Left forelimb (tissue), 1 donor: ENCODE results near the gene ANKRD28.
"Not testable (repeated sequence)": the region's sequence is repeated elsewhere in the genome, so short reads cannot be mapped to it uniquely, and the experiment has no call there.

Source experiments
- DNase-seq: peaks from one replicate; pipeline ENCODE4 v3.0.0-alpha.2; 2018; ENCODE audit warnings: low spot score

ANKRD28 gene

DNA sequence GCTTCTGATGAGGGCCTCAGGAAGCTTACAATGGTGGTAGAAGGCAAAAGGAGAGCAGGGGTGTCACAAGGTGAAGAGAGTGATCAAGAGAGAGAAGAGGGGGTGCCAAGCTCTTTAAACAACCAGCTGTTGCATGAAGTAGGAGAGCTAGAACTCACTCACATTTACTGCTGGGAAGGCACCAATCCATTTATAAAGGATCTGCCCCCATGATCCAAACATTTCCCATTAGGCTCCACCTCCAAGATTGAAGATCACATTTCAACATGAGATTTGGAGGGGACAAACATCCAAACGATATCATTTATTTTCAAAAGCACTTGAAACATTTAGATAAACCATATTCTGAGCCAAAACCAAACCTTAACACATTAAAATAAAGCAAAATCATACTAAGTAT is 26.3 kb downstream of the ANKRD28 start:
- no peak for DNase-seq

DNA sequence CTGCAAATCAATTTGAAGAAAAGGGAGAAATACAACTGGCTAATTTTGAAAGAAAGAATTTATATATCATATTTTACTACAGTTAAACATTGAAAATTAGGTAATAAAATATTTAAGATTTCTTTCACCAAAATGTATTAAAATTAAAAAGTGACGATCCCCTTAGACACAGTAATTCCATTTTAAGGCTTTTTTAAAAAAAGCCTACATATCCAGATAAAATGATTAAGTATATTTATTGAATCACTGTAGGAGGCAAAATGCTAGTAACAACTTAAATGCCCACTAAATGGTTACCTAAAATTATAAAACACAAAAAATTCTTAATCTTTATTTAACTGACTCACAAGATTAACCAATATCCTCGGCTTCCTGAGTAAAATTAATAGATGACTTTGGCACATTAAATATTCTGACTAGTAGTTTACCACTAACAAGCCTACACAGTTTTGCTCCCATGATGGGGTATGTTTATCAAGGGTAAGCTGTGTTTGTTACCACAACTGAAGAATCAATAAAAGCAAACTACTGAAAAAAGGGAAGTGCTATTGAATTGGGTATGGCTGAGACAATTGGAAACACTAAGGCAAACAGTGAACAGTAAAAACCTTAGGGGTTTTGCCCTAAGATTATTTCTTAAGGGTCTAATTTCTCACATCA is 28.4 kb downstream of the ANKRD28 start:
- no peak for DNase-seq

DNA sequence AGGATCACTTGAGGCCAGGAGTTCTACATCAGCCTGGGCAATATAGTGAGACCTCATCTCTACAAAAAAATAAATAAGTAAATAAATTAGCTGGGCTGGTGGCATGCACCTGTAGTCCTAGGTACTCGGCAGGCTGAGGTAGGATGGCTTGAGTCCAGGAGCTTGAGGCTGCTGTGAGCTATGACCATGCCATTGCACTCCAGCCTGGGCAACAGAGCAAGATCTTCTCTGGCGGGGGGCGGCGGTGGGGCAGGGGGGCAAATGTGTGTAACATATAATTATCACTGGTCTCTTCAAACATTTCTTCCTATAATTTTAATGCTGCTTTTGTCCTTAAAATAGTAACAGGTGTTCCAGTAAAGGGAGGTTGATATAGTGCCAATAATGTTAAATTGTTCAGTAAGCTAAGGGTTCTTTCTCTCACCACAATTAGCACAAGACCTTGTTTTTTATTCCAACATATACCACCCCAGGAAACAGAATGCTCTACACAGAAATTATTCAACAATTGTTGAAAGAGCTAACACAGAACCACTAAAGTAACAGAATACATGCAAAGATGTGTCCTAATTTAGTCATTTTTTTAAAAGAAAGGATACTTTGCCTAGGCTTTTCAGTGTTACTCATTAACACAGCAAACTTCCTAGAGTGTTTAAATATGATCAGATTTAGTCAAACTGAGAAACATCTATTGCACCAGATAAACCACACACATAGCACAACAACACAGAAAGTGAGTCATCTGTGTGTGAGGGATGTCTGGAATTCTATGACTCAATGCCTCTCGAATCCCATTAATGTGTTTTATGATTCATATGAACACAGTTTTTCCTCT is 29.1 kb downstream of the ANKRD28 start:
- no peak for DNase-seq

DNA sequence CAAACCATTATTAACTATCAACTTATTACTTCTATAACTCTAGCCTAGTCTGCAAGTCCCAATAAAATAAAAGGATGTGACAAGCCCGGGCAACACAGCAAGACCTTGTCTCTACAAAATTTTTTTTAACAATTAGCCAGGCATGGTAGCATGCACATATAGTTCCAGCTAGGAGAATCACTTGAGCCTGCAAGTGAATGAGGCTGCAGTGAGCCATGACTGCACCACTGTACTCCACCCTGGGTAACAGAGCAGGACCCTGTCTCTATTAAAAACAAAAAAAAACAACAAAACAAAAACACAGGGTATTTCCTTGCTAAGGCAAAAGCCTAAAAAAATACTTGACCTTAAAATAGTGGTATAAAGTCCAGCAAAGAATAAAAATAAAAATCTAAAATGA is 31.4 kb downstream of the ANKRD28 start:
- no peak for DNase-seq

DNA sequence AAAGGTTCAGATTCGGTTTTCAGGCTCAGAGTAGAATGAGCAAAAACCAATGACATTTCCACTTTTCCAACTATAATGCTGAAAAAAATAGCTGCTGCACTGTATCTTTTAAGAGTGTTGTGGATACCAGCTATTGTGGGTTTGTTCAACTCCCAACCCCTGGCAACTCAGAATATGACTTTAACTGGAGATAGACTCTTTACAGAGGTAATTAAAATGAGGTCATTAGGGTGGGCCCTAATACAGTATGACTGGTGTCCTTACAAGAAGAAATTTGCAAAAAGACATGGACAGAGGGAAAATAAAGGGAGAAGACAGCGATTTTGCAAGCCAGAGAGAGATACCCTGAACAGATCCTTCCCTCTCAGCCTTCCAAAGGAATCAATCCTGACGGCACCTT is 39.5 kb downstream of the ANKRD28 start:
- no peak for DNase-seq

DNA sequence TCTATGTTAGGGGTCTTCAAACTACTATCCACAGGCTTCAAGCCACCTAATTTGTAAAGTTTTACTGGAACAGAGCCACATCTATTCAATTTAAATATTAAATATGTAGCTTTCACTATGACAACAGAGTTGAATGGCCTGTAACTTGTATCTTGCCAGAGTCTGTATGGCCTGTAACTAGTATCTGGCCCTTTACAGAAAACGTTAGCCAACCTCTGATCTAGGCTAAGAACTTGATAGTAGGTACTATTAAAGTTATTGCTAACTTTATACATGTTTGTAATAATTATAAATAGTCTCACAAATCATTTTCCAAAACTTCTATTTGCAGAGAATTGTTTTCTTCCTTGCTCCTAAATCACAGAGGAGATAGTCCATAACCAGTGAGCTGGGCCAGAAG is 40.0 kb downstream of the ANKRD28 start:
- DNase-seq: no peak

DNA sequence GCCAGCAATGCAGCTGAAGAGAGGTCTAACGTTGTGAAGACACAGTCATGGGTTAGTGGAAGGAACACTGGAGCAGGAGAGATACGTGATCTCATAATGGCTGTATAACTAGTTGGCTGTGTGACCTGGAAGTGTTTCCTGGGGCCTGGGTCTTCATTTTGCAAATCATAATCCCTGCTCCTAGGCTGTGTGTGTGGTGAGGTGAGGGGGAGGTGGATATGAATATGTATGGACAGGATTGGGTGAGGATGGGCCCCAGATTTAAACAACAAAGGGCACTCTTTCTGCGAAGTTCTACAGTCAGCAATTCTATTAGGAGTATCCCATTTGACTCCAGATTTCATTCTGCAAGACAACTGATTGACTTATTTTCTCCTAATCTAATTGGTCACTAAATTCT is 41.3 kb downstream of the ANKRD28 start:
- no peak for DNase-seq

DNA sequence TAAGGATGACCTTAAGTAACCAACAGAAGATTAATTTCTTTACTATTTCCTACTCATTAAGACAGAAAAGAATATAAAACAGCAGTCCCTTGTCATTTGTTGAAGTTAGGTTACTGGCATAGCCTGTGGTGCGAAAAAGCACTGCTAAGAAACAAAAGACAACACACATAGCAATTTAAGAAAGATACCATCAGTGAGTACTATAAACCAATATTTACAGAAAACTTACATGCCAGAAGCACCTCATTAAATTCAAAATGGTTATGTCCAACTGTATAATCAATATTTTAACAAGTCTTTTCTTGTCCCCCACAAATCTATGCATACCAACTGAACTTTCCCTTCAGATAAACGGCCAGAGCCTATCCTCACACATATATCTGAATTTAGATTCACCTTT is 42.0 kb downstream of the ANKRD28 start:
- DNase-seq: no peak

DNA sequence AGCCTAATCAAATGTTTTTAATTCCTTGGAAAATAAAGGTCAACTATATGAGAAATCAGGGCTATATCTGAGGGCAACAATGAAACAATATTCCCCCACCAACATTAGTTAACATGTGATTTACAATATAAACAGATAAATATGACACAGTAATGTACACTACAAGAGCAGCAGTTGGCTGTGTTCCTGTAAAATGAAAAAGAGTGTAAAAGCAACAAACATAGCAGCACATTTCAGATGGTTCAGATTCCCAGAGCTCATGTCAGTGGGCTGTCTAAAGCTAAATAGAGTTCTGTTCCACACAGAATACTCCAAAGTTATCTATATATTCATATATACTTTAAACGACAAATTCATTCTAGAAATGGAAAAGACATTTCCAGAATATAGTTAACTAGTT is 42.6 kb downstream of the ANKRD28 start:
- DNase-seq: no peak

DNA sequence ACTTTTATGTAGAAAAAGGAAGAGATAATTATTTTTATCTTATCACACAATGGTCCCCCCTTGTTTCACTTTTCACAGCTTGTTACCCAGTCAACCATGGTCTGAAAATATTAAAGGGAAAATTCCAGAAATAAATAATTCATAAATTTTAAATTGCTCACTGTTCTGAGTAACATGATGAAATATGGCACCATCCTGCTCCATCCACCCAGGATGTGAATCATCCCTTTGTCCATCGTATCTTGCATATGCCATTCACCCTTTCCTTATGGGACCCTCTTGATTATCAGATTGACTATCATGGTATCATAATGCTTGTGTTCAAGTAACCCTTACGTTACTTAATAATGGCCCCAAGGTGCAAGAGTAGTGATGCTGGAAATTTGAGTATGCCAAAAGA is 43.7 kb downstream of the ANKRD28 start:
- no peak for DNase-seq

DNA sequence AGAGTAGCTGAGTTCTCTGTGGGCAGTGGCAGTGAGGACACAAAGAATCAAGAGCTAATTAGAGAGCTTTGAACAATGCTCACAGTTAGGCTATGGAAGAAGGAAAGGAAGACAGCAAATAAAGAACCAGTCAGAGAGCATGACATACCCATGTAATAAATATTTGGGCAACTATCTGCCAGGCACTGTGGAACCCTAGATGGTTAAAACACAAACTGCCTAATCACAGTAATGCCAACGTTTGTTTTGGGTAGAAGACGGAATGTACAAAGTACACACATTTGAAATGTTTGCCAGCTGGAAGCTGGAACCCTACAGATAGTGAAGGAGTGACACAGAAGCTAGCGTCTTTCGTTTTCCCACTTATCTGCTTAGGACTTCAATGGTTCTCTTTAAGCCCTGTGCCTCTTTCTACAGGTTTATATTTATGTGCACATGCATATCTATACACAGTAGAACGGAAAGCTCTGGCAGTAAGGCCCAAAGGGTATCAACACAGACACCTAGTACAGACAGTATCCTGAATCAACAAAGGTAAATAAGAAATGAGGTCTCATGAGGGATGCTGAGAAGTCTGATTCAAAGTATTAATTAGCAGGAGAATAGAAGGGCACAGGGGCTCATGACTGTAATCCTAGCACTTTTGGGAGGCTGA is 44.6 kb downstream of the ANKRD28 start:
- DNase-seq: no peak

DNA sequence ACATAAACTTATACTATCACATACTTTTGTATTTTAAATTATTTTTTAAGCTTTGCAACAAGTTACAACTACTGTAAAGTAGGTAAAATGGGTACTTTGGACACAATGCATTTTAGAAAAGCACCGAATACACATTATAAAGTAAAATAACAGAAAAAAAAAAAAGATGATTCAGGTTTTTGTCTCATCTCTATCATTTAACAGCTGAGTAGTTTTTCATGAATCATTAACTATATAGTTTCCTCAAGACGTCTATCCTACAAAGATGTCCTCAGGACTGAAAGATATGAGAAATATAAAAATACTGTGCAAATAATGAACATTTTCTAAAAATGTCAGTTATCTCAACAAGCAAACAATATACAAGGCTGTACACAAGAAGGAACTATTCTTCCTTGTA is 46.9 kb downstream of the ANKRD28 start:
- DNase-seq: no peak

DNA sequence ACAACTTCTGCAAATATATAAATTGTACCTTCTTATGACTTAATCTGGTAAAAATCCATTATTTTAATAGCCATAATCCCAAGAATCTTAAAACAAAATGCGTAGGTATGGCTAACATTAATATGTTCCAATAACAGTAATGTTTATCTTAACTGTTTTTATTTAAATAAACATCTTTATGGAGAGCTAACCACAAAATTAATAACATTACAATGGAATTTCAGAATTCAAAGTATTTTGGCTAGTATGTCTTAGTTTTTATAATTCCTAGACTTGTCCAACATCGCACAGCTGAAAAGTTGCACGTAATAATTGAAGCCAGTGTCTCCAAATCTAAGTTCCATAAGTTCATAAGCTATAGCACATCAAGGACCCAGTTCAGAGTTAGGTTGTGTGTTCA is 47.6 kb downstream of the ANKRD28 start:
- no peak for DNase-seq

DNA sequence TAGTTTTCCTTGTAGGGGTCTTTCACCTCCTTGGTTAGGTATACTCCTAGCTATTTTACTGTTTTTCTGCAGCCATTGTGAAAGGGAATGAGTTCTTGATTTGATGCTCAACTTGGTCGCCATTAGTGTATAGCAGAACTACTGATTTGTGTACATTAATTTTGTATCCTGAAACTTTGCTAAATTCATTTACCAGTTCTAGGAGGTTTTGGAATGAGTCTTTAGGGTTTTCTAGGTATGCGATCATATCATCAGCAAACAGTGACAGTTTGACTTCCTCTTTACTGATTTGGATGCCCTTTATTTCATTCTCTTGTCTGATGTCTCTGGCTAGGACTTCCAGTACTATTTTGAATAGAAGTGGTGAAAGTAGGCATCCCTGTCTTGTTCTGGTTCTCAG is 51.9 kb downstream of the ANKRD28 start:
- not testable (repeated sequence) for DNase-seq

DNA sequence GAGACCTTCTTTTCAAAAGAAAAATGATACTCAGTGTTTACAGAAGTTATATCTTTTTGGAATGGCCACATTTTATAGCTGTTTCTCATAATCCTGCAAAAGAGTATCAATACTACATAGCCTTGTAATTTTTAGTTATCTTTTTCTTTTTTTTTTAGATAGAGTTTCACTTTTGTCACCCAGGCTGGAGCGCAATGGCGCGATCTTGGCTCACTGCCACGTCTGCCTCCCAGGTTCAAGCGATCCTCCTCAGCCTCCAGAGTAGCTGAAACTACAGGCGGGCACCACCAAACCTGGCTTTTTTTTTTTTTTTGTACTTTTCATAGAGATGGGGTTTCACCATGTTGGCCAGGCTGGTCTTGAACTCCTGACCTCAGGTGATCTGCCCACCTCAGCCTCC is 53.6 kb downstream of the ANKRD28 start:
- no peak for DNase-seq

DNA sequence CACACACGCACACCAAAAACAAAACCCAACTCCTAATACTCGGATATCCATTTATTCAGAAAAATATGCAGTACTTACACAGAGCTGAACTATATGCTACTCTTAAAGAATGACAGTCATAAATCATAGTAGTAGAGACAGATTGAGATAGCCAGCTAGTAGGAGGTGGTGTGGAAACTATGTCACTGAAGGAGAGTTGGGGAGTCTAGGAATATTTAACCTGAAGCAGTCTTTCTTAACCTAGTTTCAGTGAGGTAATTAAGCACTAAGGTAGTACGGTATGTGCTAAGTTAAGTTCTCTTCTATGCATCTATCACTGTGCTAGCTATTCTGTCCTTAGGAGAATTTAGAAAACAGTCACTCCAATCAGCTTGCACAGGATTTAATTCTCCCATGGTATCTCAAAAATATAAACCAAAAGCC is 54.2 kb downstream of the ANKRD28 start:
- DNase-seq: no peak

DNA sequence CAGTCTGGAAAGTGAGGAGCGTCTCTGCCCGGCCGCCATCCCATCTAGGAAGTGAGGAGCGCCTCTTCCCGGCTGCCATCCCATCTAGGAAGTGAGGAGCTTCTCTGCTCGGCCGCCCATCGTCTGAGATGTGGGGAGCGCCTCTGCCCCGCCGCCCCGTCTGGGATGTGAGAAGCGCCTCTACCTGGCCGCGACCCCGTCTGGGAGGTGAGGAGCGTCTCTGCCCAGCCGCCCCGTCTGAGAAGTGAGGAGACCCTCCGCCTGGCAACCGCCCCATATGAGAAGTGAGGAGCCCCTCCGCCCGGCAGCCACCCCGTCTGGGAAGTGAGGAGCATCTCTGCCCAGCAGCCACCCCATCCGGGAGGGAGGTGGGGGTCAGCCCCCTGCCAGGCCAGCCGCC is 55.5 kb downstream of the ANKRD28 start:
- DNase-seq: not testable (repeated sequence)

DNA sequence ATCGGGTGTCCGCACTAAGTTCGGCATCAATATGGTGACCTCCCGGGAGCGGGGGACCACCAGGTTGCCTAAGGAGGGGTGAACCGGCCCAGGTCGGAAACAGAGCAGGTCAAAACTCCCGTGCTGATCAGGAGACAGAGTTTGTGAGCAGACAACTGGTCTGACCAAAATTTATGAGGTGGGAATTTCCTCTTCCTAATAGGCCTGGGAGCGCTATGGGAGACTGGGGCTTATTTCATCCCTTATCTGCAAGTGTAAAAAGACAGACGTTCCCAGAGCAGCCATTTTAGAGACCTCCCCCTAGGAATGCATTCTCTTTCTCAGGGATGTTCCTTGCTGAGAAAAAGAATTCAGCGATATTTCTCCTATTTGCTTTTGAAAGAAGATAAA is 59.2 kb downstream of the ANKRD28 start:
- not testable (repeated sequence) for DNase-seq

DNA sequence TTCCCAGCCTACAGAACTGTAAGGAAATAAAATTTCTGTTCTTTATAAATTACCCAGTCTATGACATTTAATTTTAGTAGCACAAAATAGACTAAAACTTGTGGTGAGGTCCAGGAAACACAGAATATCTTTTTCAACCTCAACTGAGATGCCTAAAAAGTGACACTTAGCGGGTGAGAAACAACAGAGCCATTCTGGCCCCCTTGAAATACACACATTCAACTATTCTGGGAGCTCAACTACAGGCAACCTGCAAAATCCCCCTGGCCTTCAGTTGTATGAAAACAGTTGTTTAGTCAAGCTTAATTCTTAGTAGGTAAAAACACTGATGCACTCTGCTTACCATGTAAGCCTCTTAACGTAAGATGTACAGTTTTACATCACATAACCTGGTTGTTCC is 66.8 kb downstream of the ANKRD28 start:
- no peak for DNase-seq

DNA sequence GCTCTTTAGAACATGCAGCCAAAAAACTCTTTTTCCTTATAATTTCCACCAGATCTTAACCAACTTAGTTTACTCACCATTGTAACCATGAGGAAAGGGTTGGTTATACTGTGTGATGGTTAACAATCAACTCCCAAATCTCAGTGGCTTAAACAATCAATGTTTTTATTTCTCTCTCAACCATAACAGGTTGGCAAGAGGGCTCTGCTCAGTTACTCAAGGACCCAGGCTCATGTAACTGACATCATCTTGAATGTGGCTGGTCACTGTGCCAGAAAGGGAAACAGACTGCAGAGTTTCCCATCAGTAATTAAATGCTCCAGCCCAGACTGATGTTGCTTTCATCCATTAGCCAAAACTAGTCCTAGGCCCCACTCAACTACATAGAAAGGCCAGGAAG is 69.0 kb downstream of the ANKRD28 start:
- DNase-seq: no peak

DNA sequence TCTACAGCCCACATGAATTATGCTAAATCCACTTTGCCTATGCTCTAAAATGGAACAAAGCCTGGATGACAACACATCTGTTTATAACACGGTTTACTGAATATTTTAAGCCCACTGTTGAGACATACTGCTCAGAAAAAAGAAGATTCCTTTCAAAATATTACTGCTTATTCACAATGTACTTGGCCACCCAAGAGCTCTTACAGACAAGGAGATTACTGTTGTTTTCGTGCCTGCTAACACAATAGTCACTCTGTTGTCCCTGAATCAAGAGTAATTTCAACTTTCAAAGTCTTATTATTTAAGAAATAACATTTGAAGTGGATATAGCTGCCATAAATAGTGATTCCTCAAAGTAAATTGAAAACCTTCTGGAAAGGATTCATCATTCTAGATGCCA is 70.9 kb downstream of the ANKRD28 start:
- DNase-seq: no peak

DNA sequence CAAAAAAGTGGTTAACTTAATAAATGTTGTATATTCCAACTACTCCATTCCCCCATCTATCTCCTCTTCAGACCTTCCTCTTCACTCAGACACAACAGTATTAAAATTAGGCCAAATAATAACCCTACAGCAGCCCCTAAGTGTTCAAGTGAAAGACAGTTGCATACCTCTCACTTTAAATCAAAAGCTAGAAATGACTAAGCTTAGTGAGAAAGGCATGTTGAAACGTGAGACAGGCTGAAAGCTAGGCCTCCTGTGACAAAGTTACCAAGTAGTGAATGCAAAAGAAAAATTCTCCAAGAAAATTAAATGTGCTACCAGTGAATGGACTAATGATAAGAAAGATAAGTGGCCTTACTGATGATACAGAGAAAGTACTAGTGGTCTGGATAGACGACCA is 71.7 kb downstream of the ANKRD28 start:
- DNase-seq: no peak

DNA sequence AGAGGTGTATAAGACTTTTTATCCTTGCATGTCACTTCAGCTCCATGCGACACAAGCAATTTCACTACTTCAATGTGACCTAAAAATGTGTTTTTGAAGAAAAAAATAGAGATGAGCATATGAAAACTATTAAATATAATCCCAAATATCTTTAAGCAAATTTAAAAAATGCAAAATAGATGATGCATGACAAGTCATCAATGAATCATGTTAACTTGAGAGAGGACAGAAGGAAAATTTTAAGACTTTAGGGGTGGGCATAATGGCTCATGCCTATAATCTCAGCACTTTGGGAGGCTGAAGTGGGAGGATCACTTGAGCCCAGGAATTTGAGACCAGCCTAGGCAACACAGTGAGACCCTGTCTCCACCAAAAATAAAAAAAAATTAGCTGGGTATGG is 73.3 kb downstream of the ANKRD28 start:
- DNase-seq: no peak

DNA sequence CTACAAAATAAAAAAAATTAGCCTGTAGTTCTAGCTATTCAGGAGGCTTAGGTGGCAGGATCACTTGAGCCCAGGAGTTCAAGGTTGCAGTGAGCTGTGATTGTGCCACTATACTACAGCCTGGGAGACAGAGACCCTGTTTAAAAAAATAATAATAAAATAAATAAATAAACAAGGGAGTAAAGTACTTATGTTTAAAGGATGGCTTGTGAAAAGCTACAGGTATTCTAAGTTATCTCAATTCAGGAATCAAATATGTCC is 74.2 kb downstream of the ANKRD28 start:
- no peak for DNase-seq
